Astrocyte (in vitro differentiated cells and primary cell): Measurements from ENCODE around the gene CNGA4. TPM values are rescaled to one million over a fixed set of nuclear protein-coding genes. Genes with fewer than 3 reads are reported as not detected.

ENCODE experiments used
- DNase-seq: peaks from one replicate; pipeline ENCODE4 v3.0.0-alpha.2; 2010; ENCODE audit warnings: low read depth
- FAIRE-seq: peaks from 2 replicates; lab custom pipeline; 2011; peaks lifted over from hg19 to GRCh38; lab: Jason Lieb, UNC
- H2AFZ ChIP-seq: 2 replicates; pipeline ENCODE4 v1.6.0; 2012; ENCODE audit warnings: low read depth, low read length, inconsistent platforms
- H3K27ac ChIP-seq: 2 replicates; pipeline ENCODE4 v1.5.1; 2011; ENCODE audit warnings: low read depth, low read length, inconsistent platforms
- H3K27me3 ChIP-seq: 2 replicates; pipeline ENCODE4 v1.6.0; 2011; ENCODE audit warnings: low read length, inconsistent platforms; ENCODE audit not compliant: insufficient read depth
- H3K36me3 ChIP-seq: 2 replicates; pipeline ENCODE4 v1.5.1; 2011; ENCODE audit warnings: low read length, inconsistent platforms; ENCODE audit not compliant: insufficient read depth
- H3K4me1 ChIP-seq: 2 replicates; pipeline ENCODE4 v1.5.1; 2011; ENCODE audit warnings: low read length, inconsistent platforms; ENCODE audit not compliant: insufficient read depth
- H3K4me2 ChIP-seq: 2 replicates; pipeline ENCODE4 v1.6.0; 2012; ENCODE audit warnings: low read length, inconsistent platforms
- H3K4me3 ChIP-seq: 2 replicates; pipeline ENCODE4 v1.5.1; 2011; ENCODE audit warnings: low read depth, mild to moderate bottlenecking, low read length, inconsistent platforms; ENCODE audit not compliant: insufficient read depth
- H3K79me2 ChIP-seq: 2 replicates; pipeline ENCODE4 v1.6.0; 2012; ENCODE audit warnings: mild to moderate bottlenecking, low read length, inconsistent platforms; ENCODE audit not compliant: insufficient read depth
- H3K9ac ChIP-seq: 2 replicates; pipeline ENCODE4 v1.6.0; 2012; ENCODE audit warnings: mild to moderate bottlenecking, low read length, inconsistent platforms
- H3K9me3 ChIP-seq: 2 replicates; pipeline ENCODE4 v1.5.1; 2012; ENCODE audit warnings: low read depth, mild to moderate bottlenecking, low read length, inconsistent platforms; ENCODE audit not compliant: insufficient read depth
- H4K20me1 ChIP-seq: 2 replicates; pipeline ENCODE4 v1.6.0; 2012; ENCODE audit warnings: low read length, inconsistent platforms; ENCODE audit not compliant: insufficient read depth
- H3K27ac Mint-ChIP-seq: one replicate; pipeline ENCODE4 v1.8.0; 2021; ENCODE audit warnings: mild to moderate bottlenecking, mixed read lengths; ENCODE audit not compliant: unreplicated experiment
- H3K27me3 Mint-ChIP-seq: one replicate; pipeline ENCODE4 v1.8.0; 2021; ENCODE audit warnings: low read depth, mixed read lengths; ENCODE audit not compliant: unreplicated experiment
- H3K36me3 Mint-ChIP-seq: one replicate; pipeline ENCODE4 v1.8.0; 2021; ENCODE audit warnings: low read depth, mixed read lengths; ENCODE audit not compliant: unreplicated experiment
- H3K4me1 Mint-ChIP-seq: one replicate; pipeline ENCODE4 v1.8.0; 2021; ENCODE audit warnings: low read depth, mixed read lengths; ENCODE audit not compliant: unreplicated experiment
- H3K4me3 Mint-ChIP-seq: one replicate; pipeline ENCODE4 v1.8.0; 2021; ENCODE audit warnings: mild to moderate bottlenecking, moderate library complexity, mixed read lengths; ENCODE audit not compliant: unreplicated experiment
- H3K9me3 Mint-ChIP-seq: one replicate; pipeline ENCODE4 v1.8.0; 2021; ENCODE audit warnings: mild to moderate bottlenecking, mixed read lengths; ENCODE audit not compliant: unreplicated experiment
- EZH2 ChIP-seq: IDR thresholded peaks from 2 replicates; pipeline ENCODE4 v1.6.1; 2012; ENCODE audit warnings: mild to moderate bottlenecking, low read length, inconsistent platforms; ENCODE audit not compliant: insufficient read depth
- total RNA-seq: library from RNA; stranded (reverse); gene quantifications from 2 replicates; pipeline ENCODE4 v1.2.1, GENCODE V29; 2021
- TF ChIP-seq, protein P1 (sequence below): IDR thresholded peaks from 2 replicates; pipeline ENCODE4 v1.5.1; 2011; ENCODE audit warnings: low read depth, mild to moderate bottlenecking, inconsistent platforms, low read length, moderate library complexity; ENCODE audit not compliant: insufficient read depth

Gene CNGA4
- total RNA-seq, 1 donor from 2014 or later = 0.16 TPM

- Histone ChIP-seq H3K79me2 (no peaks in the 10 kb centered on the region), H3K4me2 (no peak overlapping the region), H3K27me3 (no peaks in the 10 kb centered on the region), H3K36me3 (no peaks in the 10 kb centered on the region), H3K9me3 (no peaks in the 10 kb centered on the region), H3K27ac (no peak overlapping the region), H3K4me3 (no peak overlapping the region), H4K20me1 (no peaks in the 10 kb centered on the region), H3K9ac (no peak overlapping the region), H3K4me1 (no peaks in the 10 kb centered on the region), H2AFZ (no peak overlapping the region)
- Mint-ChIP-seq H3K4me1 (peaks cover 11% of the 10 kb centered on the region), H3K27me3 (peaks cover 4% of the 10 kb centered on the region), H3K36me3 (no peaks in the 10 kb centered on the region), H3K27ac (no peak overlapping the region), H3K9me3 (no peaks in the 10 kb centered on the region), H3K4me3 (no peak overlapping the region)
- no peak for DNase-seq
- TF ChIP-seq, protein P1, sequence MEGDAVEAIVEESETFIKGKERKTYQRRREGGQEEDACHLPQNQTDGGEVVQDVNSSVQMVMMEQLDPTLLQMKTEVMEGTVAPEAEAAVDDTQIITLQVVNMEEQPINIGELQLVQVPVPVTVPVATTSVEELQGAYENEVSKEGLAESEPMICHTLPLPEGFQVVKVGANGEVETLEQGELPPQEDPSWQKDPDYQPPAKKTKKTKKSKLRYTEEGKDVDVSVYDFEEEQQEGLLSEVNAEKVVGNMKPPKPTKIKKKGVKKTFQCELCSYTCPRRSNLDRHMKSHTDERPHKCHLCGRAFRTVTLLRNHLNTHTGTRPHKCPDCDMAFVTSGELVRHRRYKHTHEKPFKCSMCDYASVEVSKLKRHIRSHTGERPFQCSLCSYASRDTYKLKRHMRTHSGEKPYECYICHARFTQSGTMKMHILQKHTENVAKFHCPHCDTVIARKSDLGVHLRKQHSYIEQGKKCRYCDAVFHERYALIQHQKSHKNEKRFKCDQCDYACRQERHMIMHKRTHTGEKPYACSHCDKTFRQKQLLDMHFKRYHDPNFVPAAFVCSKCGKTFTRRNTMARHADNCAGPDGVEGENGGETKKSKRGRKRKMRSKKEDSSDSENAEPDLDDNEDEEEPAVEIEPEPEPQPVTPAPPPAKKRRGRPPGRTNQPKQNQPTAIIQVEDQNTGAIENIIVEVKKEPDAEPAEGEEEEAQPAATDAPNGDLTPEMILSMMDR = no peak
- no peak for TF ChIP-seq EZH2
- no peak for FAIRE-seq
These were observed 44.6 kb downstream of the CNGA4 start for GRCh38 chr11:6283453-6284023.

- Histone ChIP-seq H3K36me3 (no peaks in the 10 kb centered on the region), H3K4me2 (no peak overlapping the region), H3K9me3 (no peaks in the 10 kb centered on the region), H3K4me1 (no peaks in the 10 kb centered on the region), H4K20me1 (no peaks in the 10 kb centered on the region), H3K27me3 (no peaks in the 10 kb centered on the region), H2AFZ (no peak overlapping the region), H3K79me2 (no peaks in the 10 kb centered on the region), H3K4me3 (no peak overlapping the region), H3K27ac (no peak overlapping the region), H3K9ac (no peak overlapping the region)
- Mint-ChIP-seq H3K27ac (peak overlapping the region; percentile 26), H3K27me3 (peaks cover 4% of the 10 kb centered on the region), H3K4me3 (no peak overlapping the region), H3K36me3 (no peaks in the 10 kb centered on the region), H3K4me1 (peaks cover 18% of the 10 kb centered on the region), H3K9me3 (no peaks in the 10 kb centered on the region)
- TF ChIP-seq EZH2 = no peak
- TF ChIP-seq, protein P1 = no peak
- DNase-seq (no peak), FAIRE-seq (no peak)
These were observed 45.4 kb downstream of the CNGA4 start for GRCh38 chr11:6284250-6284649.

DNA sequence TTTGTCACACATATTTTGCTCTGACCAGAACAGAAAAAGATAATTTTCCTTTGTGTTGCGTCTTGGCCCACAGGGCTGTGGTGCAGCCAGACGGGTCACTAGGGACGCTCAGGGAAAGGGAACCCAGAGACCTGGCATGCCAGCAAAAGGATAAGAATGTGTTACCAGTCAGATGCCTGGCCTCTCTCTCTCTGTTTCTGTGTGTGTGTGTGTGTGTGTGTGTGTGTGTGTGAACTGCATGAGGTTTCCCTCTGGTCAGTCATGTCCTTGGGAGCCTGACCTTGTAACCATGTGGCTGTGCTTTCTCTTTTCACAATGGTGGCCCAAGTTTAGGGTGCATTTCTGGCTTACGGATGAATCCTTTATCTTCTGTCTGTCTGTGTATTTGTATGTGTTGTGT is 46.1 kb downstream of the CNGA4 start:
- H3K36me3 Mint-ChIP-seq = no peaks in the 10 kb centered on the region
- no peak overlapping the region for H3K27ac ChIP-seq
- TF ChIP-seq EZH2 = no peak
- TF ChIP-seq, protein P1 = no peak
- no peaks in the 10 kb centered on the region for H3K4me1 ChIP-seq
- H4K20me1 ChIP-seq = no peaks in the 10 kb centered on the region
- no peak overlapping the region for H3K4me3 Mint-ChIP-seq
- H2AFZ ChIP-seq = no peak overlapping the region
- H3K79me2 ChIP-seq = no peaks in the 10 kb centered on the region
- H3K4me2 ChIP-seq = no peak overlapping the region
- peak overlapping the region; percentile 82 for H3K27ac Mint-ChIP-seq
- H3K9ac ChIP-seq = no peak overlapping the region
- H3K27me3 ChIP-seq = peaks cover 5% of the 10 kb centered on the region
- H3K9me3 Mint-ChIP-seq = no peaks in the 10 kb centered on the region
- no peaks in the 10 kb centered on the region for H3K36me3 ChIP-seq
- FAIRE-seq = no peak
- H3K4me1 Mint-ChIP-seq = peaks cover 20% of the 10 kb centered on the region
- H3K27me3 Mint-ChIP-seq = peaks cover 4% of the 10 kb centered on the region
- no peaks in the 10 kb centered on the region for H3K9me3 ChIP-seq
- no peak overlapping the region for H3K4me3 ChIP-seq
- DNase-seq = no peak
